ENCODE data around the gene THSD4.

The THSD4 gene

GRCh38 chr15:71220828-71221227, 105.6 kb downstream of the THSD4 start:
- DNase-seq, result no peak
- H3K27me3 ChIP-seq (replicated peaks; ENCODE audit: insufficient read depth, low read length), result no peaks in the 10 kb centered on the region
- H3K79me2 ChIP-seq (ENCODE audit: low read length), result no peaks in the 10 kb centered on the region
- H3K9me3 ChIP-seq (replicated peaks; ENCODE audit: insufficient read depth, low read length), result no peaks in the 10 kb centered on the region
- H3K9ac ChIP-seq (ENCODE audit: low read length), result no peak overlapping the region
- no peak overlapping the region for H2AFZ ChIP-seq (ENCODE audit: low read length)
- no peak for TF ChIP-seq EZH2phosphoT487 (IDR thresholded peaks at IDR 0.05; ENCODE audit: low read length)
- TF ChIP-seq EZH2 (optimal IDR thresholded peaks at IDR 0.05; ENCODE audit: low read depth, low read length), result no peak
- TF ChIP-seq CTCF (IDR thresholded peaks at IDR 0.05; ENCODE audit: low read length), result no peak
- H3K27ac ChIP-seq (ENCODE audit: low read length), result no peak overlapping the region
- no peaks in the 10 kb centered on the region for H3K36me3 ChIP-seq (replicated peaks; ENCODE audit: insufficient read depth, low read length)
- H3K4me2 ChIP-seq (ENCODE audit: low read depth, low read length), result no peak overlapping the region
- no peaks in the 10 kb centered on the region for H4K20me1 ChIP-seq (ENCODE audit: insufficient read depth, low read length)
- H3K4me3 ChIP-seq (ENCODE audit: low read length), result no peak overlapping the region
- H3K4me1 ChIP-seq (ENCODE audit: low read length), result 0 out of 2 replicates have a peak, but pooled peaks cover 9% of the 10 kb centered on the region
- no peaks in the 10 kb centered on the region for H3F3A ChIP-seq (ENCODE audit: insufficient read depth, low read length)
- H3K9me2 ChIP-seq (replicated peaks; ENCODE audit: insufficient read depth, low read length), result no peaks in the 10 kb centered on the region

GRCh38 chr15:71221417-71221816, 106.1 kb downstream of the THSD4 start:
- Histone ChIP-seq H3K9me2 (replicated peaks; ENCODE audit: insufficient read depth, low read length) (no peaks in the 10 kb centered on the region), H3K4me1 (ENCODE audit: low read length) (0 out of 2 replicates have a peak, but pooled peaks cover 9% of the 10 kb centered on the region), H4K20me1 (ENCODE audit: insufficient read depth, low read length) (no peaks in the 10 kb centered on the region), H3K27me3 (replicated peaks; ENCODE audit: insufficient read depth, low read length) (no peaks in the 10 kb centered on the region), H3K36me3 (replicated peaks; ENCODE audit: insufficient read depth, low read length) (no peaks in the 10 kb centered on the region), H3K79me2 (ENCODE audit: low read length) (no peaks in the 10 kb centered on the region), H3K9me3 (replicated peaks; ENCODE audit: insufficient read depth, low read length) (no peaks in the 10 kb centered on the region), H2AFZ (ENCODE audit: low read length) (no peak overlapping the region), H3K4me2 (ENCODE audit: low read depth, low read length) (no peak overlapping the region), H3K9ac (ENCODE audit: low read length) (no peak overlapping the region), H3K4me3 (ENCODE audit: low read length) (no peak overlapping the region), H3K27ac (ENCODE audit: low read length) (no peak overlapping the region), H3F3A (ENCODE audit: insufficient read depth, low read length) (no peaks in the 10 kb centered on the region)
- TF ChIP-seq EZH2 (optimal IDR thresholded peaks at IDR 0.05; ENCODE audit: low read depth, low read length) (no peak), CTCF (IDR thresholded peaks at IDR 0.05; ENCODE audit: low read length) (no peak), EZH2phosphoT487 (IDR thresholded peaks at IDR 0.05; ENCODE audit: low read length) (no peak)
- DNase-seq, result no peak

- H3K79me2 ChIP-seq (ENCODE audit: low read length), result no peaks in the 10 kb centered on the region
- no peak for TF ChIP-seq EZH2phosphoT487 (IDR thresholded peaks at IDR 0.05; ENCODE audit: low read length)
- TF ChIP-seq EZH2 (optimal IDR thresholded peaks at IDR 0.05; ENCODE audit: low read depth, low read length), result no peak
- no peak for TF ChIP-seq CTCF (IDR thresholded peaks at IDR 0.05; ENCODE audit: low read length)
- H3F3A ChIP-seq (ENCODE audit: insufficient read depth, low read length), result no peaks in the 10 kb centered on the region
- no peak for DNase-seq
- H3K9me2 ChIP-seq (replicated peaks; ENCODE audit: insufficient read depth, low read length), result no peaks in the 10 kb centered on the region
- H3K27ac ChIP-seq (ENCODE audit: low read length), result no peak overlapping the region
- no peak overlapping the region for H3K9ac ChIP-seq (ENCODE audit: low read length)
- H4K20me1 ChIP-seq (ENCODE audit: insufficient read depth, low read length), result no peaks in the 10 kb centered on the region
- no peak overlapping the region for H2AFZ ChIP-seq (ENCODE audit: low read length)
- H3K4me1 ChIP-seq (ENCODE audit: low read length), result 0 out of 2 replicates have a peak, but pooled peaks cover 9% of the 10 kb centered on the region
- no peak overlapping the region for H3K4me2 ChIP-seq (ENCODE audit: low read depth, low read length)
- no peaks in the 10 kb centered on the region for H3K36me3 ChIP-seq (replicated peaks; ENCODE audit: insufficient read depth, low read length)
- H3K27me3 ChIP-seq (replicated peaks; ENCODE audit: insufficient read depth, low read length), result no peaks in the 10 kb centered on the region
- no peaks in the 10 kb centered on the region for H3K9me3 ChIP-seq (replicated peaks; ENCODE audit: insufficient read depth, low read length)
- H3K4me3 ChIP-seq (ENCODE audit: low read length), result no peak overlapping the region
These were observed 108.2 kb downstream of the THSD4 start for GRCh38 chr15:71223516-71223915.

Data from MM.1S (cell line).